Measurements from ENCODE around the gene PDCL3.

The PDCL3 gene

DNA sequence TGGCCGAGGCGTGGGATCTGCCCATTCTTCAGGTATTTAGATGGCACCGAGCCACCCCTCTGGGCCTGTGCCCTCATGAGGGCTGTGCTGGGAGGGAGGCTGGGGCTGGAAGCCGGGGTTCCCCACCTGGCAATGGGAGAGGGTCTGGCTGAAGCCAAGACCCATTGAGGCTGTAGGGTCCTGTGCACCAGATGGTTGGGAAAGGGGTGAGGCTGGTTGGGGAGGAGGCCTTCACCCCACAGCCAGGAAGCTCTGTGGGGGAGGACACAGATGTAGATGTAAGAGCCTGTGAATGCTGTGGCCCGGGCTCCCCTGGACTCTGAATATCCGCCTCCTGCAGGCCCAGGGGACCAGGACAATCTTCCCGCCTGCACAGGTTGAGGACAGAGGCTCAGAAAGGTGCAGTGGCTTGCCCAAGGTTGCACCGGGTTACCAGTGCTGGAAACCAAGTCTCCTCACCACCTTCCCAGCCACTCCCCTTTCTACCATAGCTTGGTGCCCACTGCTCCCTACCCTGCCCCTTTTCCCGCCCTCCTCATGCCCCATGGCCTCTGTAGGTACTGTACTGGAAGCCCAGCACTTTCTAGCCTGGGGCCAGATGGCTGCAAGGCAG is 49.7 kb downstream of the PDCL3 start:
- DNase-seq (ENCODE audit: low spot score) = no peak

GRCh38 chr2:100613719-100614118 is 50.9 kb downstream of the PDCL3 start:
- no peak for DNase-seq (ENCODE audit: low spot score)

- DNase-seq (ENCODE audit: low spot score) = no peak
These were observed 51.7 kb downstream of the PDCL3 start for GRCh38 chr2:100614455-100615000.

DNA sequence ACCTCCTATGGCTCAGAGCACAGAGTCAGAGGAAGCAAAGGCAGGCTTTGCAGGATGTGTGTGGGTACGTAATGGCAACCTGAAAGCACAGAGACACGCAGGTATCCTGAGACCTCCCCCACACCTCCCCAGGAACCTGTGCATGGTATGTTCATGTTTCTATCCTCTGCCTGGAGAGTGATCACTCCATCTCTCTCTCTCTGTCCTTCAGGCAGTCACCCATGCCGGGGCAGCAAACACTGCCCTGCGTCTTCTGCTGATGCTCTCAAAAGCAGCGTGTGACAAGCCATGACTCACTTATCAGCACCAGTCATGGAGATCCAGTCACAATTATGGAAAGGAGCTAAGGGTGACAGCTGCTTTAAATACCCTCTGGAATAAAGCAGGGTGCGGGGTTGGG is 52.7 kb downstream of the PDCL3 start:
- DNase-seq (ENCODE audit: low spot score) = no peak

DNA sequence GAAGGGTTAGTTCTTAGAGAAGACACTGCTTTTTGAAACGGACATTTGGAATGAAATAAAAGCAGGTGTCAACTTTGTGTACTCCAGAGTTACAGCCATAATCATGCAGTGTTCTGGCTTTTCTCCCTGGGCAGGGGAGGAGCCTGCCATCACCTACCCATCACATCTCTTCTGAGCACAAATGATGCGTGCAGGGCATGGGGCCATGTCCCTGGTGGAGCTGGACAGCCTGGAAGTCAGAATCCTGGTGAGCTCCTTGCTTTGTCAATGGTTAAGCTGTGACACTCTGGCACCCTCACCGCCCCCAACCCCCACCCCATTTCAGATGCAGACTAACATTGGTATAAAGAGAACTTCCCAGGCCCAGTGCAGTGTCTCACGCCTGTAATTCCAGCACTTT is 53.1 kb downstream of the PDCL3 start:
- DNase-seq (ENCODE audit: low spot score) = no peak

- DNase-seq (ENCODE audit: low spot score) = no peak
These were observed 54.1 kb downstream of the PDCL3 start for GRCh38 chr2:100616841-100617390.

- no peak for DNase-seq (ENCODE audit: low spot score)
These were observed 57.2 kb downstream of the PDCL3 start for GRCh38 chr2:100619951-100620350.

DNA sequence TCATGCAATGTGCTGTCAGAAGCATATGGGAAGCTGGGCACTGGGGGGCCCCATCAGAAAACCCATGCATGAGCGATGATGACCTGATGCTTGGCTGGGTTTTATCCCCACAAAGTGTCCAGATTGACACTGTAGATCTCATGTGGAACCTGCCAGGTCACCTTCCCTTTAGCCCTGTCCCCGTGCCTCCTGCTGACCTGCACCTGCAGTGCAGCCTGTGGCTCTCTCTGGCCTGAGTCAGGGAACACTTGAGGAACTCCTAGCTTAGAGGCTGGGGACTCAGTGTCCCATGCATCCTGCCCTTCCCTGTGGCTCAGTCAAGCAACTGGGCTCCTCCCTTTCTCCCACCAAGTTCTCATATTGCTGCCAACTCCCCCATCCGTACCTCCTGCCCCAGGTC is 57.7 kb downstream of the PDCL3 start:
- no peak for DNase-seq (ENCODE audit: low spot score)

GRCh38 chr2:100621371-100621951 is 58.7 kb downstream of the PDCL3 start:
- no peak for DNase-seq (ENCODE audit: low spot score)

- DNase-seq (ENCODE audit: low spot score) = no peak
These were observed 60.4 kb downstream of the PDCL3 start for GRCh38 chr2:100623033-100623715.

- no peak for DNase-seq (ENCODE audit: low spot score)
These were observed 61.1 kb downstream of the PDCL3 start for GRCh38 chr2:100623930-100624329.

DNA sequence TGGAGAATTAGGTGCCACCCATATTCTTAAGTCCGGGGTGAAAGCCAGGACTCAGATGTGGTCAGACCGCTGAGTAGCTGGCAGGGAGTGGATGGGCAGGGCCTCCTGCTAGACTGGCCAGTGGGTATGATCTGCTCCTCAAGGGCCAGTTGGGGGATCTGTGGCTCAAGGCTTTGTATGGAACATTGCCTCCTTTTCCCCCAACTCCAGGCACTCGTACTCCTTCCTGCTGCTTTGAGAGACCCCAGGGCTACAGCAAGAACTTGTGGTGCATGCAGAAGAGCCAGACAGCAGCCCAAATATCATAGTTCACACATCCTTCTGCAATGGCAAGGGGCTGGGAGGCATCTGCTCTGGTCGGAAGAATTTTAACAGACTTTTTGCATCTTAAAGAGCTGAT is 61.7 kb downstream of the PDCL3 start:
- no peak for DNase-seq (ENCODE audit: low spot score)

DNA sequence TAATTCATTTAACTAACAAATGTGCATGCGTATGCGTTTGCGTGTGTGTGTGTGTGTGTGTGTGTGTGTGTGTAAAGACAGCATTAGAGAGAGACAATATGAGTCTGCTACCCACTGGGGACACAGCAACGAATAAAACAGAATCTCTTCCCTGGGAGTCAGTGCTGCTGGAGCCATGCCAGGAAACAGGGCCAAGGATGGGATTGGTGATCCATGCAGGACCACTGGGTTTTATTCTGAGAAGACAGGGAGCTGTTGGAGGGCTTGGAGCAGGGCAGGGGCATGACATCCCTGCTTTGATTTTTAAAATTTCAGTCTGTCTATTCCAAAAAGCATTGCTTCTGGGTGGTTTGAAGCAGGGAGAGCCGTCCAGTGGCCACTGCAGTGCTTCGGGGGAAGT is 62.9 kb downstream of the PDCL3 start:
- DNase-seq (ENCODE audit: low spot score) = no peak
